HEK293 (cell line): ENCODE data around the gene STUM.

Experiments
- CTCF ChIA-PET: fragments of 350-600 bp; formaldehyde crosslinking; extraction: SDS; loops from one replicate; lab custom pipeline; 2021; ENCODE audit warnings: antibody characterized with exemption; lab: Yijun Ruan, JAX
- POLR2A ChIA-PET: fragments of 300-600 bp; formaldehyde crosslinking; extraction: SDS; loops from one replicate; lab custom pipeline; 2020; ENCODE audit warnings: antibody characterized with exemption, inconsistent platforms; lab: Yijun Ruan, JAX
- H3K27ac ChIP-seq: fragments of 200-500 bp; sonication (Bioruptor generic); 2 replicates; pipeline ENCODE4 v1.5.1; 2014; ENCODE audit warnings: low read depth, low read length, control low read depth, inconsistent platforms; ENCODE audit errors: extremely low read depth
- H3K36me3 ChIP-seq, 2 experiments: fragments of 200-500 bp in 1 of 2; sonication (Bioruptor generic) in 1 of 2; 1 replicate in 1 of 2; 2 replicates in 1 of 2; pipeline ENCODE4 v1.5.1; 2014 to 2017; ENCODE audit warnings: inconsistent platforms in 2 of 2, low read length in 2 of 2; ENCODE audit not compliant: control insufficient read depth in 2 of 2, insufficient read depth in 1 of 2
- H3K4me1 ChIP-seq: fragments of 200-500 bp; sonication (Bioruptor generic); 2 replicates; pipeline ENCODE4 v1.5.1; 2014; ENCODE audit warnings: mild to moderate bottlenecking, low read length, inconsistent platforms; ENCODE audit not compliant: control insufficient read depth, insufficient read depth
- H3K4me3 ChIP-seq: 2 replicates; pipeline ENCODE4 v1.5.1; 2011; ENCODE audit warnings: low read depth, mild to moderate bottlenecking, control low read depth, low read length, moderate library complexity
- H3K9me3 ChIP-seq: fragments of 200-500 bp; sonication (Bioruptor generic); 2 replicates; pipeline ENCODE4 v1.5.1; 2014; ENCODE audit warnings: low read depth, low read length, inconsistent platforms; ENCODE audit not compliant: control insufficient read depth, insufficient read depth
- GLIS1 ChIP-seq: fragments of 450-650 bp; formaldehyde crosslinking; IDR thresholded peaks from 2 replicates; pipeline ENCODE4 v1.5.1; 2016; ENCODE audit warnings: missing biosample characterization, missing genetic modification characterization
- SETDB1 ChIP-seq: IDR thresholded peaks from one replicate; pipeline ENCODE4 v1.6.1; 2017; ENCODE audit warnings: mild to moderate bottlenecking, low read length, moderate library complexity, mixed read lengths; ENCODE audit not compliant: insufficient read length
- ZBTB20 ChIP-seq: fragments of 450-650 bp; formaldehyde crosslinking; IDR thresholded peaks from 2 replicates; pipeline ENCODE4 v1.5.1; 2016; ENCODE audit warnings: missing biosample characterization, missing genetic modification characterization
- ZBTB49 ChIP-seq: fragments of 450-650 bp; formaldehyde crosslinking; IDR thresholded peaks from 2 replicates; pipeline ENCODE4 v1.5.1; 2016; ENCODE audit warnings: missing biosample characterization, missing genetic modification characterization, low read depth
- ZNF202 ChIP-seq: fragments of 450-650 bp; formaldehyde crosslinking; IDR thresholded peaks from 2 replicates; pipeline ENCODE4 v1.5.1; 2016; ENCODE audit warnings: missing biosample characterization, missing genetic modification characterization, borderline replicate concordance
- ZNF24 ChIP-seq: fragments of 450-650 bp; formaldehyde crosslinking; IDR thresholded peaks from 2 replicates; pipeline ENCODE4 v1.5.1; 2016; ENCODE audit warnings: missing biosample characterization, missing genetic modification characterization
- ZNF311 ChIP-seq: fragments of 450-650 bp; formaldehyde crosslinking; IDR thresholded peaks from 2 replicates; pipeline ENCODE4 v1.5.1; 2017; ENCODE audit warnings: missing biosample characterization, missing genetic modification characterization, borderline replicate concordance
- ZNF341 ChIP-seq: fragments of 450-650 bp; formaldehyde crosslinking; IDR thresholded peaks from 2 replicates; pipeline ENCODE4; 2016; ENCODE audit warnings: low read depth, missing biosample characterization, missing genetic modification characterization
- ZNF350 ChIP-seq: fragments of 450-650 bp; formaldehyde crosslinking; IDR thresholded peaks from 2 replicates; pipeline ENCODE4 v1.5.0; 2017; ENCODE audit warnings: missing biosample characterization, mild to moderate bottlenecking, missing genetic modification characterization
- ZNF354C ChIP-seq: fragments of 450-650 bp; formaldehyde crosslinking; IDR thresholded peaks from 2 replicates; pipeline ENCODE4 v1.5.1; 2016; ENCODE audit warnings: missing biosample characterization, missing genetic modification characterization, low read depth, borderline replicate concordance
- ZNF473 ChIP-seq: fragments of 450-650 bp; formaldehyde crosslinking; IDR thresholded peaks from 2 replicates; pipeline ENCODE4 v1.5.1; 2017; ENCODE audit warnings: missing biosample characterization, missing genetic modification characterization
- ZNF501 ChIP-seq: fragments of 450-650 bp; formaldehyde crosslinking; IDR thresholded peaks from 2 replicates; pipeline ENCODE4 v1.5.1; 2016; ENCODE audit warnings: missing biosample characterization, missing genetic modification characterization
- ZNF529 ChIP-seq: fragments of 450-650 bp; formaldehyde crosslinking; IDR thresholded peaks from 2 replicates; pipeline ENCODE4 v1.5.1; 2017; ENCODE audit warnings: missing genetic modification characterization, missing biosample characterization; ENCODE audit not compliant: insufficient replicate concordance
- ZNF623 ChIP-seq: fragments of 450-650 bp; formaldehyde crosslinking; IDR thresholded peaks from 2 replicates; pipeline ENCODE4 v1.5.1; 2016; ENCODE audit warnings: missing biosample characterization, missing genetic modification characterization
- ZNF670 ChIP-seq: fragments of 450-650 bp; formaldehyde crosslinking; IDR thresholded peaks from 2 replicates; pipeline ENCODE4 v1.5.1; 2016; ENCODE audit warnings: missing biosample characterization, missing genetic modification characterization, low read depth
- ZNF768 ChIP-seq: fragments of 450-650 bp; formaldehyde crosslinking; IDR thresholded peaks from 2 replicates; pipeline ENCODE4 v1.5.1; 2018; ENCODE audit warnings: missing biosample characterization, mild to moderate bottlenecking, missing genetic modification characterization
- ZNF791 ChIP-seq: fragments of 450-650 bp; formaldehyde crosslinking; IDR thresholded peaks from 2 replicates; pipeline ENCODE4 v1.5.1; 2016; ENCODE audit warnings: missing biosample characterization, missing genetic modification characterization
- ZSCAN16 ChIP-seq: fragments of 450-650 bp; formaldehyde crosslinking; IDR thresholded peaks from 2 replicates; pipeline ENCODE4 v1.5.1; 2016; ENCODE audit warnings: missing biosample characterization, missing genetic modification characterization
- TF ChIP-seq, protein P1 (sequence below): fragments of 450-650 bp; formaldehyde crosslinking; IDR thresholded peaks from 2 replicates; pipeline ENCODE4 v1.5.1; 2016; ENCODE audit warnings: missing biosample characterization, missing genetic modification characterization
- TF ChIP-seq, protein P2 (sequence below): fragments of 450-650 bp; formaldehyde crosslinking; IDR thresholded peaks from 2 replicates; pipeline ENCODE4 v1.5.1; 2016; ENCODE audit warnings: missing biosample characterization, missing genetic modification characterization
- TF ChIP-seq, protein P3 (sequence below): sonication (generic); formaldehyde crosslinking; IDR thresholded peaks from 2 replicates; pipeline ENCODE4 v1.8.1; 2022; ENCODE audit warnings: mild to moderate bottlenecking, moderate library complexity, missing genetic modification reagents

The STUM gene

DNA sequence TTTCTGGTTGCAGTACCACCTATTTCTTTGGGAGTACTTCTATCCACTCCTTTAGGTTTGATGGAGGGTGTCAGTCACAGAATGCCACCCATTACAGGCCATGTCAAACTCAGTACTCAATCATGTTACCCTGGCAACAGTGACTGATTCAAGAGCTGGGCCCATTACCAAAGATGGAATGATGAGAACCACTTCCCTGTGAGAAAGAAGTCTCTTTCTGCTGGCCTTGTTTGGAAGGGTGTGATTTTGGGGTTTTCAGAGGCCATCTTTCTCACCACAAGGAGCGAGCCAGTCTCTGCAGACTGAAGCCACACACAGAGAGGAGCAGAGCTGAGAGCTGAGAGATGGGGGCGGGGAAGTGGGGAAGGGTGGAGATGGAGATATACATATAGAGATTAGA, 13.9 kb upstream of the STUM start:
- no peaks in the 10 kb centered on the region for H3K36me3 ChIP-seq
- H3K9me3 ChIP-seq: no peaks in the 10 kb centered on the region
- TF ChIP-seq ZNF202 (tag by site-specific recombination) (no peak), ZNF473 (tag by site-specific recombination) (no peak), ZNF24 (tag by site-specific recombination) (no peak), SETDB1 (no peak), ZNF350 (tag by site-specific recombination) (no peak), ZNF341 (tag by site-specific recombination) (no peak), GLIS1 (tag by site-specific recombination) (no peak), ZBTB49 (tag by site-specific recombination) (no peak), ZNF623 (tag by site-specific recombination) (no peak), ZNF501 (tag by site-specific recombination) (no peak), ZBTB20 (no peak), ZNF670 (tag by site-specific recombination) (no peak), ZNF768 (tag by site-specific recombination) (no peak), ZNF354C (tag by site-specific recombination) (no peak), ZNF529 (tag by site-specific recombination) (no peak), ZNF311 (tag by site-specific recombination) (no peak), ZNF791 (tag by site-specific recombination) (no peak)
- CTCF ChIA-PET: interaction anchor here (0.6 to 3.2 kb wide), 4 partner anchors 8 to 74 kb away, joined by 3 to 25 read pairs (median 4); partner anchors contain the start of gene STUM
- no peak overlapping the region for H3K4me3 ChIP-seq
- POLR2A ChIA-PET: interaction anchor here (0.6 kb wide), 1 partner anchor 1108 kb away, joined by 3 read pairs; no protein-coding TSS in a partner anchor
- no peak overlapping the region for H3K27ac ChIP-seq
- H3K4me1 ChIP-seq: no peaks in the 10 kb centered on the region

GRCh38 chr1:226535666-226536065, 12.9 kb upstream of the STUM start:
- no peaks in the 10 kb centered on the region for H3K4me1 ChIP-seq
- ChIA-PET CTCF (interaction anchor here (1.0 to 1.6 kb wide), 2 partner anchors 9 to 16 kb away, joined by 3 to 4 read pairs; no protein-coding TSS in a partner anchor), POLR2A (no interaction called here)
- no peaks in the 10 kb centered on the region for H3K9me3 ChIP-seq
- no peak overlapping the region for H3K27ac ChIP-seq
- TF ChIP-seq, protein P1, sequence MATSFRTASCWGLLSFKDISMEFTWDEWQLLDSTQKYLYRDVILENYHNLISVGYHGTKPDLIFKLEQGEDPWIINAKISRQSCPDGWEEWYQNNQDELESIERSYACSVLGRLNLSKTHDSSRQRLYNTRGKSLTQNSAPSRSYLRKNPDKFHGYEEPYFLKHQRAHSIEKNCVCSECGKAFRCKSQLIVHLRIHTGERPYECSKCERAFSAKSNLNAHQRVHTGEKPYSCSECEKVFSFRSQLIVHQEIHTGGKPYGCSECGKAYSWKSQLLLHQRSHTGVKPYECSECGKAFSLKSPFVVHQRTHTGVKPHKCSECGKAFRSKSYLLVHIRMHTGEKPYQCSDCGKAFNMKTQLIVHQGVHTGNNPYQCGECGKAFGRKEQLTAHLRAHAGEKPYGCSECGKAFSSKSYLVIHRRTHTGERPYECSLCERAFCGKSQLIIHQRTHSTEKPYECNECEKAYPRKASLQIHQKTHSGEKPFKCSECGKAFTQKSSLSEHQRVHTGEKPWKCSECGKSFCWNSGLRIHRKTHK: no peak
- TF ChIP-seq ZSCAN16 (tag by site-specific recombination) (no peak), ZNF202 (tag by site-specific recombination) (no peak)
- H3K36me3 ChIP-seq: no peaks in the 10 kb centered on the region
- H3K4me3 ChIP-seq: no peak overlapping the region

DNA sequence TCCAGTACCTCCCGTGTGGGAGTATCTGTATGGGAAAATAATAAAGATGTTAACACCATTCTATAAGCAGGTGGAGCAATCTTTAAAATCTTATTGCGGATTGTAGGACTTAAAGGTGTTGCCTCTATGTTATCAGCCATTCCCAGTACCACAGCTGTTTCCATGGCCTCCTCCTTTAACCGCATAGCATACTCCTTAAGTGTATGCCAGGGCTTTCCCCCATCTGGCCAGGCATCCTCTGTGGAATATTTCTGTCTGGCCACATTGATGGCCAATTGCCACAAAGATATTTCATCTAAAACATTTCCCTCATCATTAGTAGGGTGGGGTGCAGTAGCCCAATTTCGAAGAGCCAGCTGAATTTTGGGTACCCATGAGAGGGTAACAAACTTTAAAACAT, 7.3 kb upstream of the STUM start:
- Histone ChIP-seq H3K4me1 (0 out of 2 replicates have a peak, but pooled peaks cover 4% of the 10 kb centered on the region), H3K9me3 (no peaks in the 10 kb centered on the region), H3K4me3 (no peak overlapping the region), H3K27ac (no peak overlapping the region), H3K36me3 (no peaks in the 10 kb centered on the region)
- TF ChIP-seq, protein P2, sequence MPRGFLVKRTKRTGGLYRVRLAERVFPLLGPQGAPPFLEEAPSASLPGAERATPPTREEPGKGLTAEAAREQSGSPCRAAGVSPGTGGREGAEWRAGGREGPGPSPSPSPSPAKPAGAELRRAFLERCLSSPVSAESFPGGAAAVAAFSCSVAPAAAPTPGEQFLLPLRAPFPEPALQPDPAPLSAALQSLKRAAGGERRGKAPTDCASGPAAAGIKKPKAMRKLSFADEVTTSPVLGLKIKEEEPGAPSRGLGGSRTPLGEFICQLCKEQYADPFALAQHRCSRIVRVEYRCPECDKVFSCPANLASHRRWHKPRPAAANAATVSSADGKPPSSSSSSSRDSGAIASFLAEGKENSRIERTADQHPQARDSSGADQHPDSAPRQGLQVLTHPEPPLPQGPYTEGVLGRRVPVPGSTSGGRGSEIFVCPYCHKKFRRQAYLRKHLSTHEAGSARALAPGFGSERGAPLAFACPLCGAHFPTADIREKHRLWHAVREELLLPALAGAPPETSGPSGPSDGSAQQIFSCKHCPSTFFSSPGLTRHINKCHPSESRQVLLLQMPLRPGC: no peak
- TF ChIP-seq, protein P3, sequence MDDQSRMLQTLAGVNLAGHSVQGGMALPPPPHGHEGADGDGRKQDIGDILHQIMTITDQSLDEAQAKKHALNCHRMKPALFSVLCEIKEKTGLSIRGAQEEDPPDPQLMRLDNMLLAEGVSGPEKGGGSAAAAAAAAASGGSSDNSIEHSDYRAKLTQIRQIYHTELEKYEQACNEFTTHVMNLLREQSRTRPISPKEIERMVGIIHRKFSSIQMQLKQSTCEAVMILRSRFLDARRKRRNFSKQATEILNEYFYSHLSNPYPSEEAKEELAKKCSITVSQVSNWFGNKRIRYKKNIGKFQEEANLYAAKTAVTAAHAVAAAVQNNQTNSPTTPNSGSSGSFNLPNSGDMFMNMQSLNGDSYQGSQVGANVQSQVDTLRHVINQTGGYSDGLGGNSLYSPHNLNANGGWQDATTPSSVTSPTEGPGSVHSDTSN (CRISPR knock-in tag): no peak
- ChIA-PET CTCF (interaction anchor here (0.6 to 4.2 kb wide), 8 partner anchors 15 to 341 kb away, joined by 3 to 24 read pairs (median 4); no protein-coding TSS in a partner anchor), POLR2A (no interaction called here)
